GM12878 (cell line): ENCODE results near the gene ZNF544. TPM values are rescaled to one million over a fixed set of nuclear protein-coding genes. Genes with fewer than 3 reads are reported as not detected.

ENCODE experiments used
- polyA plus RNA-seq, 11 experiments: library from polyadenylated mRNA; depleted of rRNA in 4 of 11; unstranded in 6 of 11; stranded (reverse) in 5 of 11; fragments of >200 nt; fragmentation: Nextera tagmentation in 4 of 11; fragmentation: Illumina TruSeq in 1 of 11; extraction: Ambion mirVana in 4 of 11; extraction: Trizol in 1 of 11; gene quantifications; 1 replicate in 1 of 11; 2 replicates in 10 of 11; pipeline versions ENCODE4 v1.2.1 to v1.2.3, GENCODE V29; 2011 to 2016; ENCODE audit warnings: inconsistent platforms in 2 of 11, missing spikeins in 2 of 11, low read depth in 1 of 11
- total RNA-seq, 4 experiments: library from RNA; depleted of rRNA in 3 of 4; stranded (reverse); fragments of >200 nt in 3 of 4; fragmentation: Illumina TruSeq in 1 of 4; extraction: Trizol in 1 of 4; gene quantifications; 2 replicates each; pipeline versions ENCODE4 v1.2.1 to v1.2.3, GENCODE V29; 2013 to 2021

Gene ZNF544
- total and polyA plus RNA-seq, 10 of the 15 experiments (the other 5 are each of a cell fraction or from before 2014, with no cell fraction given) = 27.3 to 70.1 (median 42.6) TPM

Other genes with a start within 250 kb of the ZNF544 start
Only the 7 nearest of the 19 such genes appear.
- not detected in 2 replicates for gene ZSCAN18, start 130.7 kb upstream of the ZNF544 start, total RNA-seq (2014; rRNA removed)
- gene ZSCAN18, start 130.7 kb upstream of the ZNF544 start, total RNA-seq (2014; rRNA removed; fragmentation: Illumina TruSeq; extraction: Trizol) = not detected in 2 replicates
- gene ZSCAN18, start 130.7 kb upstream of the ZNF544 start, total RNA-seq (2021) = 0.29 and 0.64 TPM in 2 replicates
- gene ZSCAN18, start 130.7 kb upstream of the ZNF544 start, polyA plus RNA-seq (2011; rRNA removed) = 0.64 and 0.68 TPM in 2 replicates
- not detected in 2 replicates for gene ZSCAN18, start 130.7 kb upstream of the ZNF544 start, polyA plus RNA-seq (2014; fragmentation: Illumina TruSeq; extraction: Trizol)
- gene ZSCAN18, start 130.7 kb upstream of the ZNF544 start, polyA plus RNA-seq (2014; fragmentation: Nextera tagmentation; extraction: Ambion mirVana) = not detected
- not detected in 2 replicates for gene ZSCAN18, start 130.7 kb upstream of the ZNF544 start, polyA plus RNA-seq (2014; rRNA removed)
- not detected for gene ZSCAN18, start 130.7 kb upstream of the ZNF544 start, polyA plus RNA-seq (2016; fragmentation: Nextera tagmentation; extraction: Ambion mirVana)
- 0.62 and 0.76 TPM in 2 replicates for gene ZNF329, start 78.1 kb upstream of the ZNF544 start, total RNA-seq (2014; rRNA removed)
- 0.78 and 1.1 TPM in 2 replicates for gene ZNF329, start 78.1 kb upstream of the ZNF544 start, total RNA-seq (2014; rRNA removed; fragmentation: Illumina TruSeq; extraction: Trizol)
- gene ZNF329, start 78.1 kb upstream of the ZNF544 start, total RNA-seq (2021) = 0.43 and 0.56 TPM in 2 replicates
- 4.7 and 5.8 TPM in 2 replicates for gene ZNF329, start 78.1 kb upstream of the ZNF544 start, polyA plus RNA-seq (2011; rRNA removed)
- gene ZNF329, start 78.1 kb upstream of the ZNF544 start, polyA plus RNA-seq (2014; fragmentation: Illumina TruSeq; extraction: Trizol) = 0.29 and 0.71 TPM in 2 replicates
- under 1 TPM in 1 of 2 experiments, not detected in 1; 0.11 TPM for gene ZNF329, start 78.1 kb upstream of the ZNF544 start, polyA plus RNA-seq (2014; fragmentation: Nextera tagmentation; extraction: Ambion mirVana)
- gene ZNF329, start 78.1 kb upstream of the ZNF544 start, polyA plus RNA-seq (2014; rRNA removed) = 0.18 and 0.43 TPM in 2 replicates
- gene ZNF329, start 78.1 kb upstream of the ZNF544 start, polyA plus RNA-seq (2016; fragmentation: Nextera tagmentation; extraction: Ambion mirVana) = under 1 TPM; 0.28 to 0.42 TPM
- 14.2 and 16.7 TPM in 2 replicates for gene ZNF274, start 45.9 kb upstream of the ZNF544 start, total RNA-seq (2014; rRNA removed)
- gene ZNF274, start 45.9 kb upstream of the ZNF544 start, total RNA-seq (2014; rRNA removed; fragmentation: Illumina TruSeq; extraction: Trizol) = 13.5 and 14.7 TPM in 2 replicates
- 12.3 and 14.1 TPM in 2 replicates for gene ZNF274, start 45.9 kb upstream of the ZNF544 start, total RNA-seq (2021)
- gene ZNF274, start 45.9 kb upstream of the ZNF544 start, polyA plus RNA-seq (2011; rRNA removed) = 17.3 and 17.8 TPM in 2 replicates
- 12.3 and 14.9 TPM in 2 replicates for gene ZNF274, start 45.9 kb upstream of the ZNF544 start, polyA plus RNA-seq (2014; fragmentation: Illumina TruSeq; extraction: Trizol)
- 1 to 10 TPM; 2.7 to 3.3 TPM for gene ZNF274, start 45.9 kb upstream of the ZNF544 start, polyA plus RNA-seq (2014; fragmentation: Nextera tagmentation; extraction: Ambion mirVana)
- gene ZNF274, start 45.9 kb upstream of the ZNF544 start, polyA plus RNA-seq (2014; rRNA removed) = 12.8 and 14.5 TPM in 2 replicates
- gene ZNF274, start 45.9 kb upstream of the ZNF544 start, polyA plus RNA-seq (2016; fragmentation: Nextera tagmentation; extraction: Ambion mirVana) = 10 to 100 TPM; 14.4 to 17.6 TPM
- gene ZNF8, start 50.0 kb downstream of the ZNF544 start, total RNA-seq (2014; rRNA removed) = 5.4 TPM in 2 replicates
- gene ZNF8, start 50.0 kb downstream of the ZNF544 start, total RNA-seq (2014; rRNA removed; fragmentation: Illumina TruSeq; extraction: Trizol) = 4.2 and 4.5 TPM in 2 replicates
- gene ZNF8, start 50.0 kb downstream of the ZNF544 start, total RNA-seq (2021) = 4.7 and 5.1 TPM in 2 replicates
- 2.8 and 3.7 TPM in 2 replicates for gene ZNF8, start 50.0 kb downstream of the ZNF544 start, polyA plus RNA-seq (2011; rRNA removed)
- 2.0 and 2.6 TPM in 2 replicates for gene ZNF8, start 50.0 kb downstream of the ZNF544 start, polyA plus RNA-seq (2014; fragmentation: Illumina TruSeq; extraction: Trizol)
- gene ZNF8, start 50.0 kb downstream of the ZNF544 start, polyA plus RNA-seq (2014; fragmentation: Nextera tagmentation; extraction: Ambion mirVana) = under 1 TPM; 0.46 to 0.71 TPM
- 3.1 TPM in 2 replicates for gene ZNF8, start 50.0 kb downstream of the ZNF544 start, polyA plus RNA-seq (2014; rRNA removed)
- gene ZNF8, start 50.0 kb downstream of the ZNF544 start, polyA plus RNA-seq (2016; fragmentation: Nextera tagmentation; extraction: Ambion mirVana) = 1 to 10 TPM in 1 of 2 experiments, under 1 TPM in 1; 0.78 to 1.0 TPM
- gene ERVK3-1, start 76.5 kb downstream of the ZNF544 start, total RNA-seq (2014; rRNA removed) = 60.1 and 68.6 TPM in 2 replicates
- 85.3 and 90.8 TPM in 2 replicates for gene ERVK3-1, start 76.5 kb downstream of the ZNF544 start, total RNA-seq (2014; rRNA removed; fragmentation: Illumina TruSeq; extraction: Trizol)
- gene ERVK3-1, start 76.5 kb downstream of the ZNF544 start, total RNA-seq (2021) = 55.0 and 59.3 TPM in 2 replicates
- gene ERVK3-1, start 76.5 kb downstream of the ZNF544 start, polyA plus RNA-seq (2011; rRNA removed) = 85.6 and 90.3 TPM in 2 replicates
- 101 and 105 TPM in 2 replicates for gene ERVK3-1, start 76.5 kb downstream of the ZNF544 start, polyA plus RNA-seq (2014; fragmentation: Illumina TruSeq; extraction: Trizol)
- 100 to 1,000 TPM; 150 to 172 TPM for gene ERVK3-1, start 76.5 kb downstream of the ZNF544 start, polyA plus RNA-seq (2014; fragmentation: Nextera tagmentation; extraction: Ambion mirVana)
- 80.0 and 85.6 TPM in 2 replicates for gene ERVK3-1, start 76.5 kb downstream of the ZNF544 start, polyA plus RNA-seq (2014; rRNA removed)
- 100 to 1,000 TPM; 110 to 113 TPM for gene ERVK3-1, start 76.5 kb downstream of the ZNF544 start, polyA plus RNA-seq (2016; fragmentation: Nextera tagmentation; extraction: Ambion mirVana)
- 2.5 and 2.6 TPM in 2 replicates for gene ZSCAN22, start 98.1 kb downstream of the ZNF544 start, total RNA-seq (2014; rRNA removed)
- gene ZSCAN22, start 98.1 kb downstream of the ZNF544 start, total RNA-seq (2014; rRNA removed; fragmentation: Illumina TruSeq; extraction: Trizol) = 2.6 and 2.7 TPM in 2 replicates
- gene ZSCAN22, start 98.1 kb downstream of the ZNF544 start, total RNA-seq (2021) = 3.4 and 3.5 TPM in 2 replicates
- 2.6 and 3.9 TPM in 2 replicates for gene ZSCAN22, start 98.1 kb downstream of the ZNF544 start, polyA plus RNA-seq (2011; rRNA removed)
- gene ZSCAN22, start 98.1 kb downstream of the ZNF544 start, polyA plus RNA-seq (2014; fragmentation: Illumina TruSeq; extraction: Trizol) = 1.7 and 2.4 TPM in 2 replicates
- 1 to 10 TPM in 1 of 2 experiments, under 1 TPM in 1; 0.49 to 1.7 TPM for gene ZSCAN22, start 98.1 kb downstream of the ZNF544 start, polyA plus RNA-seq (2014; fragmentation: Nextera tagmentation; extraction: Ambion mirVana)
- 2.4 TPM in 2 replicates for gene ZSCAN22, start 98.1 kb downstream of the ZNF544 start, polyA plus RNA-seq (2014; rRNA removed)
- 1 to 10 TPM; 2.6 to 3.2 TPM for gene ZSCAN22, start 98.1 kb downstream of the ZNF544 start, polyA plus RNA-seq (2016; fragmentation: Nextera tagmentation; extraction: Ambion mirVana)
- gene A1BG, start 124.6 kb downstream of the ZNF544 start, total RNA-seq (2014; rRNA removed) = 22.0 and 29.6 TPM in 2 replicates
- gene A1BG, start 124.6 kb downstream of the ZNF544 start, total RNA-seq (2014; rRNA removed; fragmentation: Illumina TruSeq; extraction: Trizol) = 2.8 and 3.0 TPM in 2 replicates
- 20.8 and 25.1 TPM in 2 replicates for gene A1BG, start 124.6 kb downstream of the ZNF544 start, total RNA-seq (2021)
- gene A1BG, start 124.6 kb downstream of the ZNF544 start, polyA plus RNA-seq (2011; rRNA removed) = 1.1 and 3.2 TPM in 2 replicates
- 0.13 and 0.34 TPM in 2 replicates for gene A1BG, start 124.6 kb downstream of the ZNF544 start, polyA plus RNA-seq (2014; fragmentation: Illumina TruSeq; extraction: Trizol)
- 1 to 10 TPM; 2.4 to 4.9 TPM for gene A1BG, start 124.6 kb downstream of the ZNF544 start, polyA plus RNA-seq (2014; fragmentation: Nextera tagmentation; extraction: Ambion mirVana)
- 24.0 and 29.5 TPM in 2 replicates for gene A1BG, start 124.6 kb downstream of the ZNF544 start, polyA plus RNA-seq (2014; rRNA removed)
- gene A1BG, start 124.6 kb downstream of the ZNF544 start, polyA plus RNA-seq (2016; fragmentation: Nextera tagmentation; extraction: Ambion mirVana) = 10 to 100 TPM; 18.8 to 18.9 TPM